Raji (cell line): ENCODE measurements around the gene GLT6D1.

Source experiments
- POLR2A ChIP-seq: IDR thresholded peaks from 2 replicates; pipeline ENCODE4 v1.6.1; 2011; ENCODE audit warnings: low read depth, low read length, control low read depth; ENCODE audit not compliant: insufficient read depth

The GLT6D1 gene

GRCh38 chr9:135608294-135608998, 30.9 kb downstream of the GLT6D1 start:
- no peak for TF ChIP-seq POLR2A

GRCh38 chr9:135607401-135608293, 31.7 kb downstream of the GLT6D1 start:
- no peak for TF ChIP-seq POLR2A

- TF ChIP-seq POLR2A = no peak
These were observed 32.5 kb downstream of the GLT6D1 start for GRCh38 chr9:135606885-135607259.

GRCh38 chr9:135605238-135605781, 34.0 kb downstream of the GLT6D1 start:
- no peak for TF ChIP-seq POLR2A

GRCh38 chr9:135604437-135605237, 34.7 kb downstream of the GLT6D1 start:
- no peak for TF ChIP-seq POLR2A

- no peak for TF ChIP-seq POLR2A
These were observed 36.4 kb downstream of the GLT6D1 start for GRCh38 chr9:135602789-135603481.

GRCh38 chr9:135601988-135602387, 37.4 kb downstream of the GLT6D1 start:
- no peak for TF ChIP-seq POLR2A

- TF ChIP-seq POLR2A = no peak
These were observed 39.0 kb downstream of the GLT6D1 start for GRCh38 chr9:135600296-135600817.

GRCh38 chr9:135596211-135596610, 43.1 kb downstream of the GLT6D1 start:
- TF ChIP-seq POLR2A = no peak

GRCh38 chr9:135592625-135593024, 46.7 kb downstream of the GLT6D1 start:
- no peak for TF ChIP-seq POLR2A

- TF ChIP-seq POLR2A = no peak
These were observed 47.1 kb downstream of the GLT6D1 start for GRCh38 chr9:135592331-135592590.

GRCh38 chr9:135591506-135592330, 47.6 kb downstream of the GLT6D1 start:
- no peak for TF ChIP-seq POLR2A

- TF ChIP-seq POLR2A = no peak
These were observed 48.8 kb downstream of the GLT6D1 start for GRCh38 chr9:135590486-135591079.

- no peak for TF ChIP-seq POLR2A
These were observed 49.5 kb downstream of the GLT6D1 start for GRCh38 chr9:135589596-135590485.
